Hepatocyte (in vitro differentiated cells): ENCODE measurements around the gene SIAH3.

Source experiments
- EZH2 ChIP-seq: fragments of 200-600 bp; sonication (generic); IDR thresholded peaks from 2 replicates; pipeline ENCODE4 v1.6.1; 2016; ENCODE audit warnings: antibody characterized with exemption, mild to moderate bottlenecking, borderline replicate concordance
- EZH2phosphoT487 ChIP-seq: fragments of 200-600 bp; sonication (generic); IDR thresholded peaks from one replicate; pipeline ENCODE4 v1.6.1; 2018; ENCODE audit warnings: antibody characterized with exemption, mild to moderate bottlenecking, low read depth, moderate library complexity; ENCODE audit not compliant: unreplicated experiment, severe bottlenecking
- TF ChIP-seq, protein P1 (sequence below): fragments of 200-600 bp; sonication (generic); IDR thresholded peaks from 2 replicates; pipeline ENCODE4 v1.5.1; 2016; ENCODE audit warnings: antibody characterized with exemption, mild to moderate bottlenecking; ENCODE audit not compliant: poor library complexity

DNA sequence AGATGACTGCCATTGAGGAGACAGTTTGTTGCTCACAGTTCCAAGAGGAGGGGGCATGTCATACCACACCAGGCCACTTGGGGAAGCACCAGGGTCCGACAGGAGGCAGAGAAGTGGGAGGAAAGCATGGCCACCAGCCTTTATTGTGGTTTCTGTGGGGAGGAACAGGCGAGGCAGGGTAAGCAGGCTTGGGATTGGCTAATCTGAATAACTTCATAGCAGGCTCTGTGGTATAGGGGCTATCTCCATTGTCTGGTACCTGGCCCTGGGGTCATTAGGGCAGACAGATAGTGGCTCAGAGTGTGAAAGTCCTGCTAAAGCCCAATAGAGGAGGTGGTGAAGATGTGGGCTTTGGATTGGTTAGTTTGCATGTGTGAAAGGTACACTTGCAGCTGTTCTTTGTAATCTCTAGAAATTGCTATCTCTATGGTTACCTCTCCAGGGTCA lies 114.0 kb downstream of the SIAH3 start:
- TF ChIP-seq, protein P1, sequence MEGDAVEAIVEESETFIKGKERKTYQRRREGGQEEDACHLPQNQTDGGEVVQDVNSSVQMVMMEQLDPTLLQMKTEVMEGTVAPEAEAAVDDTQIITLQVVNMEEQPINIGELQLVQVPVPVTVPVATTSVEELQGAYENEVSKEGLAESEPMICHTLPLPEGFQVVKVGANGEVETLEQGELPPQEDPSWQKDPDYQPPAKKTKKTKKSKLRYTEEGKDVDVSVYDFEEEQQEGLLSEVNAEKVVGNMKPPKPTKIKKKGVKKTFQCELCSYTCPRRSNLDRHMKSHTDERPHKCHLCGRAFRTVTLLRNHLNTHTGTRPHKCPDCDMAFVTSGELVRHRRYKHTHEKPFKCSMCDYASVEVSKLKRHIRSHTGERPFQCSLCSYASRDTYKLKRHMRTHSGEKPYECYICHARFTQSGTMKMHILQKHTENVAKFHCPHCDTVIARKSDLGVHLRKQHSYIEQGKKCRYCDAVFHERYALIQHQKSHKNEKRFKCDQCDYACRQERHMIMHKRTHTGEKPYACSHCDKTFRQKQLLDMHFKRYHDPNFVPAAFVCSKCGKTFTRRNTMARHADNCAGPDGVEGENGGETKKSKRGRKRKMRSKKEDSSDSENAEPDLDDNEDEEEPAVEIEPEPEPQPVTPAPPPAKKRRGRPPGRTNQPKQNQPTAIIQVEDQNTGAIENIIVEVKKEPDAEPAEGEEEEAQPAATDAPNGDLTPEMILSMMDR: no peak
- TF ChIP-seq EZH2: no peak
- no peak for TF ChIP-seq EZH2phosphoT487
